Vagina (tissue), 2 donors: ENCODE results near the gene UBAP1L. TPM values are rescaled to one million over a fixed set of nuclear protein-coding genes. Genes with fewer than 3 reads are reported as not detected.

Experiments used
- DNase-seq, 2 donors: peaks; one replicate each; pipeline ENCODE4 v3.0.0-alpha.2; 2017; ENCODE audit errors: extremely low spot score in 2 of 2
- H3K27ac ChIP-seq: fragments of 200-600 bp; sonication (generic); one replicate; pipeline ENCODE4 v1.5.1; 2019
- H3K27me3 ChIP-seq: fragments of 200-600 bp; sonication (generic); one replicate; pipeline ENCODE4 v1.5.1; 2019
- H3K36me3 ChIP-seq, 2 donors: fragments of 200-600 bp; sonication (generic); one replicate each; pipeline ENCODE4 v1.5.1; 2017 to 2019
- H3K4me1 ChIP-seq: fragments of 200-600 bp; sonication (generic); one replicate; pipeline ENCODE4 v1.5.1; 2019
- H3K4me3 ChIP-seq, 2 donors: fragments of 200-600 bp; sonication (generic); 1 replicate in 1 of 2; 2 replicates in 1 of 2; pipeline ENCODE4 v1.5.1; 2016 to 2019
- H3K9me3 ChIP-seq: fragments of 200-600 bp; sonication (generic); one replicate; pipeline ENCODE4 v1.5.1; 2019
- CTCF ChIP-seq, 3 experiments: fragments of 450-650 bp in 2 of 3; fragments of 200-600 bp in 1 of 3; sonication (generic) in 1 of 3; IDR thresholded peaks; one replicate each; pipeline ENCODE4 v1.5.1; 2017 to 2019; ENCODE audit warnings: antibody characterized with exemption in 3 of 3, mild to moderate bottlenecking in 2 of 3, moderate library complexity in 2 of 3
- POLR2A ChIP-seq, 2 donors: fragments of 450-650 bp; IDR thresholded peaks; one replicate each; pipeline ENCODE4 v1.6.1; 2017; ENCODE audit warnings: antibody characterized with exemption in 2 of 2, mild to moderate bottlenecking in 2 of 2, moderate library complexity in 2 of 2
- POLR2AphosphoS5 ChIP-seq, 2 donors: sonication (generic); formaldehyde crosslinking; IDR thresholded peaks; one replicate each; pipeline ENCODE4 v1.9.0; 2017; ENCODE audit warnings: antibody characterized with exemption in 2 of 2, mild to moderate bottlenecking in 2 of 2, low read depth in 1 of 2; ENCODE audit not compliant: insufficient read depth in 1 of 2
- intact Hi-C: fragments of 100-400 bp; cut with DNase I; formaldehyde crosslinking; loops from one replicate; pipeline ENCODE4 v1.15.1; 2023
- total RNA-seq: library from RNA; depleted of rRNA; stranded (reverse); fragments of >200 nt; gene quantifications from one replicate; pipeline ENCODE4 v1.2.3, GENCODE V29; 2016

UBAP1L gene
- total RNA-seq = 5.4 TPM

GRCh38 chr15:65115086-65115485 lies at the start of gene UBAP1L:
Gene UBAP1L (minus strand): TSS chr15:65115200. CDS start chr15:65106215, 8,985 bp downstream.
- H3K27ac ChIP-seq = no peak within 1 kb of the TSS
- peaks cover 0 to 74% of the 10 kb centered on the region in 2 donors for H3K36me3 ChIP-seq
- intact Hi-C loops = no loop called here
- no peak within 1 kb of the TSS for H3K4me3 ChIP-seq
- H3K9me3 ChIP-seq = no peaks in the 10 kb centered on the region
- DNase-seq = no peak
- no peaks in the 10 kb centered on the region for H3K27me3 ChIP-seq
- TF ChIP-seq POLR2A (IDR thresholded peaks at IDR 0.05) (no peak), CTCF (IDR thresholded peaks at IDR 0.05) (no peak), POLR2AphosphoS5 (IDR thresholded peaks at IDR 0.05; ENCODE audit: insufficient read depth in 1 of 2, low read depth in 1 of 2) (no peak)
- H3K4me1 ChIP-seq = no peaks in the 10 kb centered on the region

- H3K4me1 ChIP-seq = peaks cover 19% of the 10 kb centered on the region
- DNase-seq = no peak
- intact Hi-C loops = no loop called here
- no peak for TF ChIP-seq POLR2AphosphoS5 (IDR thresholded peaks at IDR 0.05; ENCODE audit: insufficient read depth in 1 of 2, low read depth in 1 of 2)
- TF ChIP-seq CTCF (IDR thresholded peaks at IDR 0.05) = no peak
- no peak for TF ChIP-seq POLR2A (IDR thresholded peaks at IDR 0.05)
- peaks cover 0 to 42% of the 10 kb centered on the region in 2 donors for H3K36me3 ChIP-seq
- H3K27me3 ChIP-seq = no peaks in the 10 kb centered on the region
- no peaks in the 10 kb centered on the region for H3K9me3 ChIP-seq
- no peak overlapping the region for H3K27ac ChIP-seq
- H3K4me3 ChIP-seq = no peak overlapping the region
Measured at GRCh38 chr15:65164139-65164538, 49.1 kb upstream of the UBAP1L start.

- TF ChIP-seq POLR2A (IDR thresholded peaks at IDR 0.05) (no peak), CTCF (IDR thresholded peaks at IDR 0.05) (no peak), POLR2AphosphoS5 (IDR thresholded peaks at IDR 0.05; ENCODE audit: insufficient read depth in 1 of 2, low read depth in 1 of 2) (no peak)
- DNase-seq = no peak
- Histone ChIP-seq H3K27ac (no peak overlapping the region), H3K36me3 (peaks cover 0 to 45% of the 10 kb centered on the region in 2 donors), H3K4me3 (no peak overlapping the region), H3K4me1 (peaks cover 19% of the 10 kb centered on the region), H3K27me3 (no peaks in the 10 kb centered on the region), H3K9me3 (no peaks in the 10 kb centered on the region)
- intact Hi-C loops = no loop called here
Measured at GRCh38 chr15:65163041-65163440, 48.0 kb upstream of the UBAP1L start.

DNA sequence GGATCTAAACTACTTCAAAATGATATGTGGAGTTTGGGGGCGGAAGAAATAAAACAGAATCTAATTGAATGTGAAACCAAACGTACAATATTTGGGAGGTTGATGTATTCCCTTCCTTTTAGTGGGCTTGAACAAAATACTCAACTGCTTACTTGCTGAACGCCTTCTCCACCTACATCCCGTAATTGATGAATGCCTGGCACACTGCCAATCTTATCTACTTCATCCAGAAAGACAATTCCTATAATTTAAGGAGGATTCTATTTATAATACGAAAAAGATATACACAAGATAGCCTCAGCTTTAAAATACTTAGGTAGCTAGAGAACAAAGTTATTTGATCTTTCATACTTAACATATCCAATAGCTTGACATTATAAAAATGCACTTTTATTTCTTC lies 41.7 kb upstream of the UBAP1L start:
- Histone ChIP-seq H3K9me3 (no peaks in the 10 kb centered on the region), H3K27me3 (no peaks in the 10 kb centered on the region), H3K36me3 (peaks cover 0 to 71% of the 10 kb centered on the region in 2 donors), H3K27ac (no peak overlapping the region), H3K4me3 (no peak overlapping the region), H3K4me1 (peaks cover 3% of the 10 kb centered on the region)
- DNase-seq = no peak
- intact Hi-C loops = no loop called here
- TF ChIP-seq POLR2A (IDR thresholded peaks at IDR 0.05) = no peak
- TF ChIP-seq CTCF (IDR thresholded peaks at IDR 0.05) = no peak
- TF ChIP-seq POLR2AphosphoS5 (IDR thresholded peaks at IDR 0.05; ENCODE audit: insufficient read depth in 1 of 2, low read depth in 1 of 2) = no peak

GRCh38 chr15:65154720-65155119 lies 39.7 kb upstream of the UBAP1L start:
- no peaks in the 10 kb centered on the region for H3K4me1 ChIP-seq
- TF ChIP-seq POLR2AphosphoS5 (IDR thresholded peaks at IDR 0.05; ENCODE audit: insufficient read depth in 1 of 2, low read depth in 1 of 2) (no peak), CTCF (IDR thresholded peaks at IDR 0.05) (no peak), POLR2A (IDR thresholded peaks at IDR 0.05) (no peak)
- H3K4me3 ChIP-seq = no peak overlapping the region
- no peak for DNase-seq
- peaks cover 0 to 83% of the 10 kb centered on the region in 2 donors for H3K36me3 ChIP-seq
- H3K27ac ChIP-seq = no peak overlapping the region
- H3K9me3 ChIP-seq = no peaks in the 10 kb centered on the region
- no peaks in the 10 kb centered on the region for H3K27me3 ChIP-seq
- intact Hi-C loops = no loop called here
